Stimulated activated memory B cell treated with anti-CD40 and anti-IgM and Interleukin-4, amounts not matched to agents 10 μg/mL and 1 μg/mL and 100 μg/mL, for 72 hours (primary cell): ENCODE results near the gene SLC66A2.

Source experiments
- ATAC-seq: fragments of 150-1000 bp; cut with Tn5 transposase; 2 replicates; pipeline ENCODE4 v1.10.0; 2021
- H3K27ac Mint-ChIP-seq: one replicate; pipeline ENCODE4 v1.8.0; 2022; ENCODE audit warnings: mild to moderate bottlenecking, mixed read lengths
- H3K27me3 Mint-ChIP-seq: one replicate; pipeline ENCODE4 v1.8.0; 2022; ENCODE audit warnings: mixed read lengths
- H3K36me3 Mint-ChIP-seq: one replicate; pipeline ENCODE4 v1.8.0; 2022; ENCODE audit warnings: mixed read lengths
- H3K4me1 Mint-ChIP-seq: one replicate; pipeline ENCODE4 v1.8.0; 2022; ENCODE audit warnings: mixed read lengths
- H3K4me3 Mint-ChIP-seq: one replicate; pipeline ENCODE4 v1.8.0; 2022; ENCODE audit warnings: mild to moderate bottlenecking, moderate library complexity, mixed read lengths
- H3K9me3 Mint-ChIP-seq: one replicate; pipeline ENCODE4 v1.8.0; 2022; ENCODE audit warnings: mixed read lengths

SLC66A2 gene

GRCh38 chr18:79926715-79927606 lies 24.5 kb downstream of the SLC66A2 start:
- Mint-ChIP-seq H3K9me3 (peaks cover 22% of the 10 kb centered on the region), H3K4me1 (peaks cover 16% of the 10 kb centered on the region), H3K36me3 (peaks cover 84% of the 10 kb centered on the region), H3K27me3 (no peaks in the 10 kb centered on the region), H3K27ac (no peak overlapping the region), H3K4me3 (no peak overlapping the region)
- ATAC-seq = no peak

GRCh38 chr18:79926306-79926705 lies 25.1 kb downstream of the SLC66A2 start:
- Mint-ChIP-seq H3K9me3 (peaks cover 20% of the 10 kb centered on the region), H3K4me3 (no peak overlapping the region), H3K27me3 (no peaks in the 10 kb centered on the region), H3K4me1 (peaks cover 21% of the 10 kb centered on the region), H3K27ac (no peak overlapping the region), H3K36me3 (peaks cover 83% of the 10 kb centered on the region)
- no peak for ATAC-seq

- peaks cover 21% of the 10 kb centered on the region for H3K4me1 Mint-ChIP-seq
- H3K9me3 Mint-ChIP-seq = peaks cover 17% of the 10 kb centered on the region
- peaks cover 75% of the 10 kb centered on the region for H3K36me3 Mint-ChIP-seq
- no peak overlapping the region for H3K27ac Mint-ChIP-seq
- no peak for ATAC-seq
- H3K27me3 Mint-ChIP-seq = no peaks in the 10 kb centered on the region
- no peak overlapping the region for H3K4me3 Mint-ChIP-seq
Observed at GRCh38 chr18:79924814-79925731, 26.4 kb downstream of the SLC66A2 start.

- H3K27me3 Mint-ChIP-seq = no peaks in the 10 kb centered on the region
- H3K9me3 Mint-ChIP-seq = peaks cover 9% of the 10 kb centered on the region
- peaks cover 70% of the 10 kb centered on the region for H3K36me3 Mint-ChIP-seq
- H3K4me1 Mint-ChIP-seq = peaks cover 19% of the 10 kb centered on the region
- H3K27ac Mint-ChIP-seq = no peak overlapping the region
- ATAC-seq = no peak
- H3K4me3 Mint-ChIP-seq = no peak overlapping the region
Observed at GRCh38 chr18:79923896-79924585, 27.4 kb downstream of the SLC66A2 start.

GRCh38 chr18:79922971-79923411 lies 28.5 kb downstream of the SLC66A2 start:
- Mint-ChIP-seq H3K27me3 (no peaks in the 10 kb centered on the region), H3K4me3 (no peak overlapping the region), H3K27ac (no peak overlapping the region), H3K36me3 (peaks cover 67% of the 10 kb centered on the region), H3K4me1 (peaks cover 11% of the 10 kb centered on the region), H3K9me3 (peaks cover 5% of the 10 kb centered on the region)
- ATAC-seq = no peak

GRCh38 chr18:79921984-79922965 lies 29.2 kb downstream of the SLC66A2 start:
- H3K27ac Mint-ChIP-seq = no peak overlapping the region
- no peaks in the 10 kb centered on the region for H3K27me3 Mint-ChIP-seq
- ATAC-seq = no peak
- H3K4me1 Mint-ChIP-seq = peaks cover 11% of the 10 kb centered on the region
- H3K36me3 Mint-ChIP-seq = peaks cover 69% of the 10 kb centered on the region
- peaks cover 5% of the 10 kb centered on the region for H3K9me3 Mint-ChIP-seq
- no peak overlapping the region for H3K4me3 Mint-ChIP-seq

- H3K4me3 Mint-ChIP-seq = no peak overlapping the region
- no peaks in the 10 kb centered on the region for H3K27me3 Mint-ChIP-seq
- no peak for ATAC-seq
- no peak overlapping the region for H3K27ac Mint-ChIP-seq
- H3K36me3 Mint-ChIP-seq = peaks cover 71% of the 10 kb centered on the region
- peaks cover 3% of the 10 kb centered on the region for H3K9me3 Mint-ChIP-seq
- H3K4me1 Mint-ChIP-seq = peaks cover 27% of the 10 kb centered on the region
Observed at GRCh38 chr18:79919089-79919488, 32.4 kb downstream of the SLC66A2 start.

GRCh38 chr18:79918615-79919011 lies 32.8 kb downstream of the SLC66A2 start:
- Mint-ChIP-seq H3K9me3 (no peaks in the 10 kb centered on the region), H3K4me3 (no peak overlapping the region), H3K36me3 (peaks cover 68% of the 10 kb centered on the region), H3K4me1 (peaks cover 32% of the 10 kb centered on the region), H3K27ac (no peak overlapping the region), H3K27me3 (no peaks in the 10 kb centered on the region)
- no peak for ATAC-seq

GRCh38 chr18:79917853-79918614 lies 33.4 kb downstream of the SLC66A2 start:
- H3K9me3 Mint-ChIP-seq = no peaks in the 10 kb centered on the region
- H3K36me3 Mint-ChIP-seq = peaks cover 68% of the 10 kb centered on the region
- H3K27me3 Mint-ChIP-seq = no peaks in the 10 kb centered on the region
- H3K4me1 Mint-ChIP-seq = peaks cover 37% of the 10 kb centered on the region
- H3K27ac Mint-ChIP-seq = no peak overlapping the region
- no peak overlapping the region for H3K4me3 Mint-ChIP-seq
- no peak for ATAC-seq

- no peaks in the 10 kb centered on the region for H3K9me3 Mint-ChIP-seq
- no peak for ATAC-seq
- no peaks in the 10 kb centered on the region for H3K27me3 Mint-ChIP-seq
- H3K36me3 Mint-ChIP-seq = peaks cover 68% of the 10 kb centered on the region
- H3K4me1 Mint-ChIP-seq = peaks cover 42% of the 10 kb centered on the region
- no peak overlapping the region for H3K4me3 Mint-ChIP-seq
- H3K27ac Mint-ChIP-seq = no peak overlapping the region
Observed at GRCh38 chr18:79917169-79917852, 34.1 kb downstream of the SLC66A2 start.

GRCh38 chr18:79916546-79917168 lies 34.8 kb downstream of the SLC66A2 start:
- Mint-ChIP-seq H3K36me3 (peaks cover 65% of the 10 kb centered on the region), H3K27me3 (no peaks in the 10 kb centered on the region), H3K4me1 (peaks cover 38% of the 10 kb centered on the region), H3K4me3 (no peak overlapping the region), H3K9me3 (no peaks in the 10 kb centered on the region), H3K27ac (peak overlapping the region; percentile 55)
- ATAC-seq = no peak

GRCh38 chr18:79916128-79916494 lies 35.3 kb downstream of the SLC66A2 start:
- Mint-ChIP-seq H3K36me3 (peaks cover 63% of the 10 kb centered on the region), H3K9me3 (no peaks in the 10 kb centered on the region), H3K27ac (peak overlapping the region; percentile 55), H3K4me1 (peaks cover 36% of the 10 kb centered on the region), H3K27me3 (no peaks in the 10 kb centered on the region), H3K4me3 (no peak overlapping the region)
- ATAC-seq = no peak
